PC-3 (cell line): ENCODE results near the gene ERICH2. TPM values are rescaled to one million over a fixed set of nuclear protein-coding genes. Genes with fewer than 3 reads are reported as not detected.

ENCODE experiments used
- ATAC-seq: fragments of 200-7000 bp; cut with Tn5 transposase; 2 replicates; pipeline ENCODE4 v1.9.1; 2020; ENCODE audit warnings: mild to moderate bottlenecking, moderate library complexity
- BruUV-seq: library from RNA; stranded (reverse); fragments of 400-500 nt; replicated peaks from 2 replicates; lab custom pipeline; 2021; lab: Mats Ljungman, UMichigan
- CTCF ChIA-PET: fragments of 300-600 bp; sonication (Branson Sonifier 250); formaldehyde crosslinking; loops from one replicate; lab custom pipeline; 2022; ENCODE audit warnings: antibody characterized with exemption; lab: Charles Lee
- POLR2A ChIA-PET: fragments of 300-600 bp; sonication (Branson Sonifier 250); formaldehyde crosslinking; loops from one replicate; lab custom pipeline; 2022; ENCODE audit warnings: antibody characterized with exemption; ENCODE audit not compliant: unreplicated experiment; lab: Charles Lee
- DNase-seq: peaks from one replicate; pipeline ENCODE4 v3.0.0-alpha.2; 2015
- H2AFZ ChIP-seq: fragments of 300-600 bp; sonication (generic); 2 replicates; pipeline ENCODE4 v1.6.0; 2016; ENCODE audit warnings: antibody characterized with exemption, low read length
- H3F3A ChIP-seq: fragments of 300-600 bp; sonication (generic); one replicate; pipeline ENCODE4 v1.6.0; 2017; ENCODE audit warnings: antibody characterized with exemption, low read length, control low read depth, mild to moderate bottlenecking; ENCODE audit not compliant: unreplicated experiment
- H3K27ac ChIP-seq: fragments of 300-600 bp; sonication (generic); 2 replicates; pipeline ENCODE4 v1.5.1; 2016; ENCODE audit warnings: mild to moderate bottlenecking, low read length
- H3K27me3 ChIP-seq: fragments of 300-600 bp; sonication (generic); 2 replicates; pipeline ENCODE4 v1.6.1; 2016; ENCODE audit warnings: low read length, mixed read lengths
- H3K36me3 ChIP-seq: fragments of 300-600 bp; sonication (generic); 2 replicates; pipeline ENCODE4 v1.6.1; 2016; ENCODE audit warnings: low read depth, mixed run types, low read length, mixed read lengths
- H3K4me1 ChIP-seq: fragments of 300-600 bp; sonication (generic); 2 replicates; pipeline ENCODE4 v1.5.1; 2016; ENCODE audit warnings: low read length; ENCODE audit not compliant: insufficient read depth
- H3K4me2 ChIP-seq: fragments of 300-600 bp; sonication (generic); 2 replicates; pipeline ENCODE4 v1.6.0; 2016; ENCODE audit warnings: low read length
- H3K4me3 ChIP-seq: fragments of 300-600 bp; sonication (generic); 2 replicates; pipeline ENCODE4 v1.5.1; 2016; ENCODE audit warnings: mild to moderate bottlenecking, low read length, mixed read lengths
- H3K79me2 ChIP-seq: fragments of 300-600 bp; sonication (generic); 2 replicates; pipeline ENCODE4 v1.6.1; 2017; ENCODE audit warnings: low read length, mixed read lengths
- H3K9ac ChIP-seq: fragments of 300-600 bp; sonication (generic); 2 replicates; pipeline ENCODE4 v1.6.0; 2016; ENCODE audit warnings: mild to moderate bottlenecking, low read length
- H3K9me2 ChIP-seq: fragments of 300-600 bp; sonication (generic); replicated peaks from 2 replicates; pipeline ENCODE4 v1.6.1; 2016; ENCODE audit warnings: mixed run types, low read length, mixed read lengths
- H3K9me3 ChIP-seq: fragments of 300-600 bp; sonication (generic); 2 replicates; pipeline ENCODE4 v1.6.1; 2016; ENCODE audit warnings: low read length, mixed read lengths
- H4K20me1 ChIP-seq: fragments of 300-600 bp; sonication (generic); 2 replicates; pipeline ENCODE4 v1.6.1; 2016; ENCODE audit warnings: low read length, mixed read lengths
- EZH2 ChIP-seq: fragments of 300-600 bp; sonication (generic); IDR thresholded peaks from one replicate; pipeline ENCODE4 v1.6.1; 2017; ENCODE audit warnings: antibody characterized with exemption, mild to moderate bottlenecking, low read length; ENCODE audit not compliant: unreplicated experiment
- EZH2phosphoT487 ChIP-seq: fragments of 300-600 bp; sonication (generic); IDR thresholded peaks from 2 replicates; pipeline ENCODE4 v1.6.1; 2018; ENCODE audit warnings: mild to moderate bottlenecking, antibody characterized with exemption, low read length, borderline replicate concordance
- intact Hi-C: fragments of 100-400 bp; cut with micrococcal nuclease; formaldehyde crosslinking; loops from 2 replicates; pipeline ENCODE4 v1.9.0; 2023
- total RNA-seq: library from RNA; depleted of rRNA; stranded (reverse); fragments of >200 nt; gene quantifications from 2 replicates; pipeline ENCODE4 v1.2.3, GENCODE V29; 2014
- TF ChIP-seq, protein P1 (sequence below): fragments of 300-600 bp; sonication (generic); conservative IDR thresholded peaks from 2 replicates; pipeline ENCODE4 v1.5.1; 2017; ENCODE audit warnings: antibody characterized with exemption, low read depth, mild to moderate bottlenecking, low read length

ERICH2 gene
- total RNA-seq, 1 experiment from 2014 or later = 1.9 TPM

DNA sequence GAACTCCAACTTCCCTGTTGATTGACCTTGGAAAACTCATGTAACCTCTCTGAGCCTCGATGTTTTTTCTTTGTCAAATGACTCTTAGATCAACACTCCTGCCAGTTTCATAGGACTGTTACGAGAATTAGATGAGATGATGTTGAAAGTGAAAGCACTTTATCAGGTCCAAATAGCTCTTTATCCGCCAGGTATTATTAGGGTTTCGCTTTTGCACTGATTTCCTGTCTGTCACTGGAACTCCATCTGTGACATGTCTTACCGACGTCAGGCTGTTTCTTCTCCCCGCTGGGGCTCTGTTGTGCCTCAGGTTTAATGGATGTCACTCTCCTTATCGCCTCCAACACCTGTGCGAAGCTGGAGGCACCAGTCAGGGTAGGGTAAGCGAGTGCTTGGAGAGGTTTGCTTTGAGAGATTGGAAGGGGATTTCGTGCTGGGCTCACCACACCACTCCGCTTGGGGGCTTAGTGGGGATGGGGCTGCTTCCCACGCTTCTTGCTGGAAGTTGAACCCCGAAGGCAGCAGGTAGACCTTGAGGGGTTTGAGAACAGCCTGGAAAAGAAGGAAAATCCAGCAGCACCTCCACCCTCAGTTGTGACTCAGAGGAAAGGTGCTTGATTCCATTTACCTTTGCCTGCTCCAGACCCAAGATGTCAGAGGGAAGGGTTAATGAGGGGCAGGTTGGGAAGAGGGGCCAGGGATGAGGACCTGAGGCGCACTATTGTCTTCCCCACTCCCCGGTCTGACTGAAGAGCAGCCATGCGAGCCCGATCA lies 50.8 kb downstream of the ERICH2 start:
- Histone ChIP-seq H3K27me3 (no peaks in the 10 kb centered on the region), H3F3A (no peaks in the 10 kb centered on the region), H3K4me1 (peaks cover 8% of the 10 kb centered on the region; the same call in 1 of the 2 replicates), H3K27ac (no peak overlapping the region), H3K36me3 (no peaks in the 10 kb centered on the region), H3K79me2 (no peaks in the 10 kb centered on the region), H3K9me3 (no peaks in the 10 kb centered on the region), H2AFZ (no peak overlapping the region), H3K9me2 (no peaks in the 10 kb centered on the region), H4K20me1 (no peaks in the 10 kb centered on the region), H3K4me2 (no peak overlapping the region), H3K4me3 (no peak overlapping the region), H3K9ac (no peak overlapping the region)
- ChIA-PET CTCF (interaction anchor here (1.1 kb wide), 1 partner anchor 52 kb away, joined by 4 read pairs; no protein-coding TSS in a partner anchor), POLR2A (no interaction called here)
- DNase-seq (no peak), ATAC-seq (no peak)
- no peak for TF ChIP-seq EZH2phosphoT487
- TF ChIP-seq EZH2 = no peak
- TF ChIP-seq, protein P1, sequence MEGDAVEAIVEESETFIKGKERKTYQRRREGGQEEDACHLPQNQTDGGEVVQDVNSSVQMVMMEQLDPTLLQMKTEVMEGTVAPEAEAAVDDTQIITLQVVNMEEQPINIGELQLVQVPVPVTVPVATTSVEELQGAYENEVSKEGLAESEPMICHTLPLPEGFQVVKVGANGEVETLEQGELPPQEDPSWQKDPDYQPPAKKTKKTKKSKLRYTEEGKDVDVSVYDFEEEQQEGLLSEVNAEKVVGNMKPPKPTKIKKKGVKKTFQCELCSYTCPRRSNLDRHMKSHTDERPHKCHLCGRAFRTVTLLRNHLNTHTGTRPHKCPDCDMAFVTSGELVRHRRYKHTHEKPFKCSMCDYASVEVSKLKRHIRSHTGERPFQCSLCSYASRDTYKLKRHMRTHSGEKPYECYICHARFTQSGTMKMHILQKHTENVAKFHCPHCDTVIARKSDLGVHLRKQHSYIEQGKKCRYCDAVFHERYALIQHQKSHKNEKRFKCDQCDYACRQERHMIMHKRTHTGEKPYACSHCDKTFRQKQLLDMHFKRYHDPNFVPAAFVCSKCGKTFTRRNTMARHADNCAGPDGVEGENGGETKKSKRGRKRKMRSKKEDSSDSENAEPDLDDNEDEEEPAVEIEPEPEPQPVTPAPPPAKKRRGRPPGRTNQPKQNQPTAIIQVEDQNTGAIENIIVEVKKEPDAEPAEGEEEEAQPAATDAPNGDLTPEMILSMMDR = no peak
- intact Hi-C loops = no loop called here
- no TSS peak for BruUV-seq

DNA sequence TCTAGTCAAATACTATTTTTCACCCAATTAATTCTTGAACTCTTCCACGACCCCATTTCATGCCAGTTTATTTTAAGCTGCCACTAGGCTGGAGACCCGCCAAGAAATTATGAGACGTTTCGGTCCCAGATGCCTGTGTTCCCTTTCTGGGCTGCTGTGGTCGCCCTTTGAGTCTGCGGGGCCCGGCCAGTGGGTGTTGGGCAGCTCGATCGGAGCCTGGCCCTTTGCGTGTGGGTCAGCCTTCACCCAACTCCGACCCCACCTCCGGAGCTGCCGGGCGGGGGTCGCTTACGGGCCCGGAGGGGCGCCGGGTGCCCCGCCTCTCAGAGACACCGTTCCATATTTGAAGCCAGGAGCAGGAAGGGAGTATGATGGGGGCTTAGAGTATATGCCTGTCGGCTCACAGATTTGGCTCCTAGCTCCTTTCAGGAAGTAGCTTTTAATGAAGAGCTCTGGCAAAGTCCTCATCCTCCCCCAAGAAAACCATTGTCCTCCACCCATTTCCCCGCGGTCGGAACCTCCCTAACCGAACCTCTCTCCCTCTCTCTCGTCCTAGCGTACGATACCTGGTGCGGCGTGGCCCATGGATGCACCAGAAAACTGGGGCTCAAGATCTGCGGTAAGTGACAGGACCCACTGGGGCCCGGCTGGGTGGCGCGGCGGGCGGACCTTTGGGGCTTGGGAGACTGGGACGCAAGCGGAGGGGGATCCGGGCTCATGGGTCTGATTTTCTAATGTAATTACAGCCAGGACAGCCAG lies 51.5 kb downstream of the ERICH2 start:
- POLR2A ChIA-PET = no interaction called here
- Histone ChIP-seq H3K27me3 (no peaks in the 10 kb centered on the region), H3K4me3 (no peak overlapping the region), H3K36me3 (no peaks in the 10 kb centered on the region), H3K9me3 (no peaks in the 10 kb centered on the region), H2AFZ (no peak overlapping the region), H3K9ac (no peak overlapping the region), H3F3A (no peaks in the 10 kb centered on the region), H3K4me2 (no peak overlapping the region), H3K27ac (no peak overlapping the region), H3K79me2 (no peaks in the 10 kb centered on the region), H3K4me1 (peaks cover 3% of the 10 kb centered on the region; the same call in 1 of the 2 replicates), H3K9me2 (no peaks in the 10 kb centered on the region), H4K20me1 (no peaks in the 10 kb centered on the region)
- CTCF ChIA-PET = interaction anchor here (1.1 kb wide), 1 partner anchor 52 kb away, joined by 4 read pairs; no protein-coding TSS in a partner anchor
- no peak for TF ChIP-seq EZH2
- TF ChIP-seq EZH2phosphoT487 = no peak
- TF ChIP-seq, protein P1 = no peak
- DNase-seq = no peak
- no peak for ATAC-seq
- intact Hi-C loops = no loop called here
- BruUV-seq = no TSS peak
